PC-3 (cell line): ENCODE data around the gene PSMD14.
"Not testable (repeated sequence)": the region's sequence is repeated elsewhere in the genome, so short reads cannot be mapped to it uniquely, and the experiment has no call there.

Source experiments
- EZH2phosphoT487 ChIP-seq: fragments of 300-600 bp; sonication (generic); IDR thresholded peaks from 2 replicates; pipeline ENCODE4 v1.6.1; 2018; ENCODE audit warnings: mild to moderate bottlenecking, antibody characterized with exemption, low read length, borderline replicate concordance
- TF ChIP-seq, protein P1 (sequence below): fragments of 300-600 bp; sonication (generic); conservative IDR thresholded peaks from 2 replicates; pipeline ENCODE4 v1.5.1; 2017; ENCODE audit warnings: antibody characterized with exemption, low read depth, mild to moderate bottlenecking, low read length

- not testable (repeated sequence) for TF ChIP-seq EZH2phosphoT487
- TF ChIP-seq, protein P1, sequence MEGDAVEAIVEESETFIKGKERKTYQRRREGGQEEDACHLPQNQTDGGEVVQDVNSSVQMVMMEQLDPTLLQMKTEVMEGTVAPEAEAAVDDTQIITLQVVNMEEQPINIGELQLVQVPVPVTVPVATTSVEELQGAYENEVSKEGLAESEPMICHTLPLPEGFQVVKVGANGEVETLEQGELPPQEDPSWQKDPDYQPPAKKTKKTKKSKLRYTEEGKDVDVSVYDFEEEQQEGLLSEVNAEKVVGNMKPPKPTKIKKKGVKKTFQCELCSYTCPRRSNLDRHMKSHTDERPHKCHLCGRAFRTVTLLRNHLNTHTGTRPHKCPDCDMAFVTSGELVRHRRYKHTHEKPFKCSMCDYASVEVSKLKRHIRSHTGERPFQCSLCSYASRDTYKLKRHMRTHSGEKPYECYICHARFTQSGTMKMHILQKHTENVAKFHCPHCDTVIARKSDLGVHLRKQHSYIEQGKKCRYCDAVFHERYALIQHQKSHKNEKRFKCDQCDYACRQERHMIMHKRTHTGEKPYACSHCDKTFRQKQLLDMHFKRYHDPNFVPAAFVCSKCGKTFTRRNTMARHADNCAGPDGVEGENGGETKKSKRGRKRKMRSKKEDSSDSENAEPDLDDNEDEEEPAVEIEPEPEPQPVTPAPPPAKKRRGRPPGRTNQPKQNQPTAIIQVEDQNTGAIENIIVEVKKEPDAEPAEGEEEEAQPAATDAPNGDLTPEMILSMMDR, result peak; percentile 54
These were observed 27.3 kb upstream of the PSMD14 start for GRCh38 chr2:161280906-161281323.
